Measurements from ENCODE around the gene TNFSF9. TPM values are rescaled to one million over a fixed set of nuclear protein-coding genes. Genes with fewer than 3 reads are reported as not detected.

TNFSF9 gene
- total and polyA plus RNA-seq, 4 donors, result 0.08 to 0.12 TPM; not detected in 2

DNA sequence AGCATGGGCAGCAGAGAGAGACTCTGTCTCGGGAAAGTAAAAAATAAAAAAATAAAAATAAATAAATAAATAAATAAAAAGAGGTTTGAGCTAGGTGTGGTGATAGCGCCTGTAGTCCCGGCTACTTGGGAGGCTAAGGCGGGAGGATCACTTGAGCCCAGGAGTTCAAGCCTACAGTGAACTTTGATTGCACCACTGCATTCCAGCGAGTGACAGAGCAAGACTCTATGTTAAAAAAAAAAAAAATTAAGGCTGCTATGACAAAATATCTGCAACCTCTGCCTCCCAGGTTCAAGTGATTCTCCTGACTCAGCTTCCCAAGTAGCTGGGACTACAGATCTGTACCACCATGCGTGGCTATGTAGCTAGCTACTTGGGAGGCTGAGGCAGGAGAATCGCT lies 46.0 kb upstream of the TNFSF9 start:
- no peak for DNase-seq (ENCODE audit: low spot score)
- Histone ChIP-seq H3K4me1 (ENCODE audit: control insufficient read depth in 4 of 4, insufficient read depth in 4 of 4, low read length in 3 of 4) (peaks cover 0 to 3% (median 0%) of the 10 kb centered on the region in 4 donors), H3K4me3 (ENCODE audit: low read depth in 1 of 3, low read length in 3 of 3) (no peak overlapping the region), H3K27ac (ENCODE audit: low read depth in 1 of 2, low read length in 2 of 2) (no peak overlapping the region), H3K36me3 (ENCODE audit: control insufficient read depth in 4 of 4, insufficient read depth in 3 of 4, low read depth in 1 of 4, low read length in 3 of 4) (no peaks in the 10 kb centered on the region), H3K27me3 (ENCODE audit: control insufficient read depth in 4 of 4, insufficient read depth in 4 of 4, low read length in 3 of 4) (no peaks in the 10 kb centered on the region), H3K9ac (ENCODE audit: low read depth in 1 of 2, low read length in 2 of 2) (no peak overlapping the region), H3K9me3 (ENCODE audit: control insufficient read depth in 4 of 4, low read length in 3 of 4) (no peaks in the 10 kb centered on the region)
- 91% methylated on average over 7 of the region's 7 CpGs for WGBS
- TF ChIP-seq, protein P1, sequence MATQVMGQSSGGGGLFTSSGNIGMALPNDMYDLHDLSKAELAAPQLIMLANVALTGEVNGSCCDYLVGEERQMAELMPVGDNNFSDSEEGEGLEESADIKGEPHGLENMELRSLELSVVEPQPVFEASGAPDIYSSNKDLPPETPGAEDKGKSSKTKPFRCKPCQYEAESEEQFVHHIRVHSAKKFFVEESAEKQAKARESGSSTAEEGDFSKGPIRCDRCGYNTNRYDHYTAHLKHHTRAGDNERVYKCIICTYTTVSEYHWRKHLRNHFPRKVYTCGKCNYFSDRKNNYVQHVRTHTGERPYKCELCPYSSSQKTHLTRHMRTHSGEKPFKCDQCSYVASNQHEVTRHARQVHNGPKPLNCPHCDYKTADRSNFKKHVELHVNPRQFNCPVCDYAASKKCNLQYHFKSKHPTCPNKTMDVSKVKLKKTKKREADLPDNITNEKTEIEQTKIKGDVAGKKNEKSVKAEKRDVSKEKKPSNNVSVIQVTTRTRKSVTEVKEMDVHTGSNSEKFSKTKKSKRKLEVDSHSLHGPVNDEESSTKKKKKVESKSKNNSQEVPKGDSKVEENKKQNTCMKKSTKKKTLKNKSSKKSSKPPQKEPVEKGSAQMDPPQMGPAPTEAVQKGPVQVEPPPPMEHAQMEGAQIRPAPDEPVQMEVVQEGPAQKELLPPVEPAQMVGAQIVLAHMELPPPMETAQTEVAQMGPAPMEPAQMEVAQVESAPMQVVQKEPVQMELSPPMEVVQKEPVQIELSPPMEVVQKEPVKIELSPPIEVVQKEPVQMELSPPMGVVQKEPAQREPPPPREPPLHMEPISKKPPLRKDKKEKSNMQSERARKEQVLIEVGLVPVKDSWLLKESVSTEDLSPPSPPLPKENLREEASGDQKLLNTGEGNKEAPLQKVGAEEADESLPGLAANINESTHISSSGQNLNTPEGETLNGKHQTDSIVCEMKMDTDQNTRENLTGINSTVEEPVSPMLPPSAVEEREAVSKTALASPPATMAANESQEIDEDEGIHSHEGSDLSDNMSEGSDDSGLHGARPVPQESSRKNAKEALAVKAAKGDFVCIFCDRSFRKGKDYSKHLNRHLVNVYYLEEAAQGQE (IDR thresholded peaks at IDR 0.05), result no peak
- TF ChIP-seq EGR1 (IDR thresholded peaks at IDR 0.05; ENCODE audit: low read depth in 2 of 2) (no peak), JUND (IDR thresholded peaks at IDR 0.05) (no peak), NR2F2 (IDR thresholded peaks at IDR 0.05) (no peak), HNF4A (conservative IDR thresholded peaks at IDR 0.05) (no peak), SP1 (IDR thresholded peaks at IDR 0.05) (no peak), CTCF (IDR thresholded peaks at IDR 0.05; ENCODE audit: low read depth, low read length, missing input control) (no peak), ATF3 (IDR thresholded peaks at IDR 0.05) (no peak), TAF1 (conservative IDR thresholded peaks at IDR 0.05) (no peak), FOXA1 (IDR thresholded peaks at IDR 0.05) (no peak), GABPA (IDR thresholded peaks at IDR 0.05 in 1 of 2, conservative IDR thresholded peaks at IDR 0.05 in 1 of 2) (no peak), FOXA2 (IDR thresholded peaks at IDR 0.05) (no peak), RAD21 (IDR thresholded peaks at IDR 0.05) (no peak), RXRA (IDR thresholded peaks at IDR 0.05) (no peak), HNF4G (IDR thresholded peaks at IDR 0.05) (no peak), ZBTB33 (IDR thresholded peaks at IDR 0.05) (no peak), YY1 (IDR thresholded peaks at IDR 0.05) (no peak)
- TF ChIP-seq, protein P2, sequence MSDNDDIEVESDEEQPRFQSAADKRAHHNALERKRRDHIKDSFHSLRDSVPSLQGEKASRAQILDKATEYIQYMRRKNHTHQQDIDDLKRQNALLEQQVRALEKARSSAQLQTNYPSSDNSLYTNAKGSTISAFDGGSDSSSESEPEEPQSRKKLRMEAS (IDR thresholded peaks at IDR 0.05), result no peak

Data from liver (tissue), 9 donors.